ENCODE data around the gene TIMM10.

The TIMM10 gene

DNA sequence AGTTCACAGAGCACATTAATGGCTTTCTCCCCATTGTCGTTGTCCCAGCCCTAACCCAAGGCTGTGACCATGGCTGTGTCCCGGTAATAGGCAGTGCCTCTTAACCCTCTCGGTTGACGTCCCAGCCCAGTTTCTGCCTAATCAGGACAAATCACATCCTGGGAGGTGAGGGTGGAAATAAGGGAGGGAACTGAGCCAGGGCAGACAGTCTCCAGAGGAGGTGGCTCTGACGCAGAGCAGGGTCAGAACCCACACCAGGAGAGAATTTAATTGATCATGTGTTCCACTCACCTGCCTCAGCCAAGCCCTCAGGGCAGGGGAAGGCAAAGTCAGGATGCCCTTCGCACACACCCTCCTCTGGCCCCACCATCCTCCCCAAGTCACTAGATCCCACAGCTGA lies 32.0 kb downstream of the TIMM10 start:
- no peak overlapping the region for H2AFZ ChIP-seq (ENCODE audit: low read length)
- H3K79me2 ChIP-seq (ENCODE audit: insufficient read depth, low read length), result no peaks in the 10 kb centered on the region
- no peaks in the 10 kb centered on the region for H3K27me3 ChIP-seq (ENCODE audit: insufficient read depth, low read length)
- H3F3A ChIP-seq (ENCODE audit: insufficient read depth, low read length), result no peaks in the 10 kb centered on the region
- H3K4me3 ChIP-seq (ENCODE audit: low read depth, low read length, poor library complexity, severe bottlenecking), result no peak overlapping the region
- no peak overlapping the region for H3K9ac ChIP-seq (ENCODE audit: low read length)
- no peak overlapping the region for H3K4me2 ChIP-seq (ENCODE audit: low read length)
- TF ChIP-seq, protein P1, sequence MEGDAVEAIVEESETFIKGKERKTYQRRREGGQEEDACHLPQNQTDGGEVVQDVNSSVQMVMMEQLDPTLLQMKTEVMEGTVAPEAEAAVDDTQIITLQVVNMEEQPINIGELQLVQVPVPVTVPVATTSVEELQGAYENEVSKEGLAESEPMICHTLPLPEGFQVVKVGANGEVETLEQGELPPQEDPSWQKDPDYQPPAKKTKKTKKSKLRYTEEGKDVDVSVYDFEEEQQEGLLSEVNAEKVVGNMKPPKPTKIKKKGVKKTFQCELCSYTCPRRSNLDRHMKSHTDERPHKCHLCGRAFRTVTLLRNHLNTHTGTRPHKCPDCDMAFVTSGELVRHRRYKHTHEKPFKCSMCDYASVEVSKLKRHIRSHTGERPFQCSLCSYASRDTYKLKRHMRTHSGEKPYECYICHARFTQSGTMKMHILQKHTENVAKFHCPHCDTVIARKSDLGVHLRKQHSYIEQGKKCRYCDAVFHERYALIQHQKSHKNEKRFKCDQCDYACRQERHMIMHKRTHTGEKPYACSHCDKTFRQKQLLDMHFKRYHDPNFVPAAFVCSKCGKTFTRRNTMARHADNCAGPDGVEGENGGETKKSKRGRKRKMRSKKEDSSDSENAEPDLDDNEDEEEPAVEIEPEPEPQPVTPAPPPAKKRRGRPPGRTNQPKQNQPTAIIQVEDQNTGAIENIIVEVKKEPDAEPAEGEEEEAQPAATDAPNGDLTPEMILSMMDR (IDR thresholded peaks at IDR 0.05; ENCODE audit: low read length), result no peak
- no peaks in the 10 kb centered on the region for H3K9me2 ChIP-seq (ENCODE audit: low read depth, low read length)
- H3K36me3 ChIP-seq (ENCODE audit: insufficient read depth, low read length), result peaks cover 65% of the 10 kb centered on the region
- no peak overlapping the region for H3K27ac ChIP-seq (ENCODE audit: low read depth, low read length, poor library complexity, severe bottlenecking)
- peaks cover 5% of the 10 kb centered on the region for H3K4me1 ChIP-seq (ENCODE audit: insufficient read depth, low read length, severe bottlenecking)
- no peaks in the 10 kb centered on the region for H4K20me1 ChIP-seq (ENCODE audit: insufficient read depth, low read length)
- H3K9me3 ChIP-seq (ENCODE audit: low read length), result no peaks in the 10 kb centered on the region

GRCh38 chr11:57497303-57498247 lies 33.0 kb downstream of the TIMM10 start:
- no peaks in the 10 kb centered on the region for H3F3A ChIP-seq (ENCODE audit: insufficient read depth, low read length)
- no peak overlapping the region for H3K27ac ChIP-seq (ENCODE audit: low read depth, low read length, poor library complexity, severe bottlenecking)
- no peak for TF ChIP-seq EZH2 (IDR thresholded peaks at IDR 0.05; ENCODE audit: borderline replicate concordance, low read length)
- TF ChIP-seq, protein P1 (IDR thresholded peaks at IDR 0.05; ENCODE audit: low read length), result no peak
- peaks cover 65% of the 10 kb centered on the region for H3K36me3 ChIP-seq (ENCODE audit: insufficient read depth, low read length)
- H3K9me3 ChIP-seq (ENCODE audit: low read length), result no peaks in the 10 kb centered on the region
- H3K4me3 ChIP-seq (ENCODE audit: low read depth, low read length, poor library complexity, severe bottlenecking), result no peak overlapping the region
- H3K9ac ChIP-seq (ENCODE audit: low read length), result no peak overlapping the region
- no peak overlapping the region for H3K4me2 ChIP-seq (ENCODE audit: low read length)
- no peaks in the 10 kb centered on the region for H3K9me2 ChIP-seq (ENCODE audit: low read depth, low read length)
- H3K4me1 ChIP-seq (ENCODE audit: insufficient read depth, low read length, severe bottlenecking), result peaks cover 7% of the 10 kb centered on the region
- no peaks in the 10 kb centered on the region for H3K27me3 ChIP-seq (ENCODE audit: insufficient read depth, low read length)
- no peaks in the 10 kb centered on the region for H3K79me2 ChIP-seq (ENCODE audit: insufficient read depth, low read length)
- H2AFZ ChIP-seq (ENCODE audit: low read length), result no peak overlapping the region
- H4K20me1 ChIP-seq (ENCODE audit: insufficient read depth, low read length), result no peaks in the 10 kb centered on the region

DNA sequence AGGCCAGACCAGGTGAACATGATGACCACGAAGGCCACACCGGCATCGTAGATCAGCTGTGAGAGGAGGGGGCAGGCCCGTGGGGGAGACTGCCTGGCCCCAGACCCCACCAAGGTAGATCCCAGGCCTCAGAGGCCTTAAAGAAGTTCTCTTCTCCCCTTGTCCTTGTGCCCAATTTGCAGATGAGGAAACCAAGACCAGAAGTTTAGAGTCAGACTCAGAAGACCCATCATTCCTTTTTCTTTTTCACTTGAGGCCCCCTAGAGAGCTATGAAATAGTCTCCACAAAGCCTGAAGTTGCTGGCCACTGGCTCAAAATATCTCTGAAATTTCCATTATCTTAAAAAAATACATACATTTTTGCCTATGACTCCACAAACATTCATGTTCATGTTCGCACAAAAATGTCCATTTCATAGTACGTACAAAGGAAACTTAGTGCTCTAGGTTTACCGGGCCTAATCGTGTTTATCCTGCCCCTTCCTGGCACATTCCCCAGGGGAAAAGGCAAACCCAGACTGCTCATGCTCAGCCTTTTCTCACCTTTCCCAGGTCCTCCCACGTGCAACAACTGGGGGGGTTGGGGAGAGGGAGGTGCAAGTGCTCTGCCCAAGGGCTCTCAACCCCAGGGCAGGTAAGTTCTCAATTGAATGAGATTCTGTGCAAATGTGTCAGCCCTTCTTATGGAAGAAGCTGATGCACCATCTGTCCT lies 34.3 kb downstream of the TIMM10 start:
- no peaks in the 10 kb centered on the region for H3K9me3 ChIP-seq (ENCODE audit: low read length)
- H3K36me3 ChIP-seq (ENCODE audit: insufficient read depth, low read length), result peaks cover 59% of the 10 kb centered on the region

More for the DNA sequence above, 34.3 kb downstream of the TIMM10 start:
- no peaks in the 10 kb centered on the region for H3F3A ChIP-seq (ENCODE audit: insufficient read depth, low read length)
- H3K27ac ChIP-seq (ENCODE audit: low read depth, low read length, poor library complexity, severe bottlenecking), result no peak overlapping the region
- H3K27me3 ChIP-seq (ENCODE audit: insufficient read depth, low read length), result no peaks in the 10 kb centered on the region
- H3K9ac ChIP-seq (ENCODE audit: low read length), result no peak overlapping the region
- no peak for TF ChIP-seq EZH2 (IDR thresholded peaks at IDR 0.05; ENCODE audit: borderline replicate concordance, low read length)
- TF ChIP-seq, protein P1 (IDR thresholded peaks at IDR 0.05; ENCODE audit: low read length), result no peak
- H2AFZ ChIP-seq (ENCODE audit: low read length), result no peak overlapping the region
- peaks cover 7% of the 10 kb centered on the region for H3K4me1 ChIP-seq (ENCODE audit: insufficient read depth, low read length, severe bottlenecking)
- H3K4me2 ChIP-seq (ENCODE audit: low read length), result no peak overlapping the region
- no peaks in the 10 kb centered on the region for H4K20me1 ChIP-seq (ENCODE audit: insufficient read depth, low read length)
- no peaks in the 10 kb centered on the region for H3K9me2 ChIP-seq (ENCODE audit: low read depth, low read length)
- no peaks in the 10 kb centered on the region for H3K79me2 ChIP-seq (ENCODE audit: insufficient read depth, low read length)
- H3K4me3 ChIP-seq (ENCODE audit: low read depth, low read length, poor library complexity, severe bottlenecking), result no peak overlapping the region
